Natural killer cell (primary cell): ENCODE results near the gene MAP2K3. TPM values are rescaled to one million over a fixed set of nuclear protein-coding genes. Genes with fewer than 3 reads are reported as not detected.

Experiments used
- ATAC-seq, 3 donors: fragments of 150-1000 bp in 2 of 3; fragments of 200-7000 bp in 1 of 3; cut with Tn5 transposase; 1 replicate in 1 of 3; 2 replicates in 2 of 3; pipeline ENCODE4 v1.10.0; 2021; ENCODE audit warnings: mild to moderate bottlenecking in 2 of 3, moderate library complexity in 2 of 3
- DNase-seq, 2 donors: peaks; one replicate each; pipeline versions ENCODE4 v3.0.0 to v3.0.0-alpha.2; 2013 to 2021; ENCODE audit warnings: mixed read lengths in 1 of 2
- H3K27ac ChIP-seq: one replicate; pipeline ENCODE4 v1.5.1; 2013; ENCODE audit warnings: mild to moderate bottlenecking, low read length
- H3K27me3 ChIP-seq: one replicate; pipeline ENCODE4 v1.6.1; 2013; ENCODE audit warnings: low read length; ENCODE audit not compliant: control insufficient read depth, insufficient read depth
- H3K36me3 ChIP-seq: one replicate; pipeline ENCODE4 v1.6.1; 2013; ENCODE audit warnings: low read length; ENCODE audit not compliant: control insufficient read depth, insufficient read depth
- H3K4me1 ChIP-seq: one replicate; pipeline ENCODE4 v1.6.1; 2013; ENCODE audit warnings: low read length; ENCODE audit not compliant: control insufficient read depth, insufficient read depth
- H3K4me3 ChIP-seq: one replicate; pipeline ENCODE4 v1.5.1; 2013; ENCODE audit warnings: low read length
- H3K9me3 ChIP-seq: one replicate; pipeline ENCODE4 v1.6.1; 2013; ENCODE audit warnings: low read length; ENCODE audit not compliant: control insufficient read depth, insufficient read depth
- H3K27ac Mint-ChIP-seq, 2 donors: one replicate each; pipeline ENCODE4 v1.8.0; 2022; ENCODE audit warnings: mild to moderate bottlenecking in 2 of 2, mixed read lengths in 2 of 2, moderate library complexity in 1 of 2
- H3K27me3 Mint-ChIP-seq, 2 donors: one replicate each; pipeline ENCODE4 v1.8.0; 2022; ENCODE audit warnings: low read depth in 2 of 2, mixed read lengths in 2 of 2
- H3K36me3 Mint-ChIP-seq: one replicate; pipeline ENCODE4 v1.8.0; 2022; ENCODE audit warnings: mixed read lengths
- H3K4me1 Mint-ChIP-seq, 2 donors: one replicate each; pipeline ENCODE4 v1.8.0; 2022; ENCODE audit warnings: mixed read lengths in 2 of 2
- H3K4me3 Mint-ChIP-seq: one replicate; pipeline ENCODE4 v1.8.0; 2022; ENCODE audit warnings: mild to moderate bottlenecking, moderate library complexity, mixed read lengths
- H3K9me3 Mint-ChIP-seq, 2 donors: one replicate each; pipeline ENCODE4 v1.8.0; 2022; ENCODE audit warnings: mixed read lengths in 2 of 2
- CTCF ChIP-seq: fragments of 200-600 bp; IDR thresholded peaks from one replicate; pipeline ENCODE4 v1.8.0; 2022; ENCODE audit warnings: antibody characterized with exemption
- WGBS: methylation state at CpG from one replicate; pipeline ENCODE4 v1.1.7; 2013; ENCODE audit warnings: missing lambda C conversion rate; ENCODE audit not compliant: insufficient coverage; 5-methylcytosine and 5-hydroxymethylcytosine counted together
- intact Hi-C: fragments of 100-400 bp; cut with micrococcal nuclease; formaldehyde crosslinking; loops from one replicate; pipeline ENCODE4 v1.14.2; 2022
- total RNA-seq, 4 donors: library from RNA; stranded (reverse); fragments of 120-200 nt in 1 of 4; gene quantifications; one replicate each; pipeline versions ENCODE4 v1.2.3 to v1.2.4, GENCODE V29; 2013 to 2022

Gene MAP2K3
- total RNA-seq, 3 donors from 2014 or later (not counting 1 experiment from before 2014, with no cell fraction given): 139 to 165 (median 162) TPM

DNA sequence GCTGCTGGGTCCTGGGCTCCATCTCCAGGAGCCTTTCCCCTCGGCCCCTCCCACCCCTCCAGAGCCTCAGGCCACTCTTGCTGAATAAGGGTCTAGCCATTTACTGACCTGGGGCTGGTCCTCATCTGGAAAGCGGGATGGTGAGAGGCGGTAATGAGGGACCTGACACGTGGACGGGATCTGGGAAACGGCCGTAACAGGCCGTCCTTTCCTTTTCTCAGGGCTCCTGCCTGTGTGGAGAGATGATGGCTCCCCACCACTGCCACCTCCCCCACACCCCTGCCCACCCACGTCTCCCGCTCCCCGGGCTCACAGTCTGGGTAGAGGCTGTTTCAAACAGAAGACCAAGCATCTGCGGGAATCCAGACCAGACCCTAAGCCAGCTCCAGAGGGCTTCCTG lies 71.1 kb downstream of the MAP2K3 start:
- intact Hi-C loops: no loop called here
- no peaks in the 10 kb centered on the region for H3K27me3 ChIP-seq
- 85% methylated on average over 12 of the region's 12 CpGs for WGBS
- peaks cover 0 to 3% of the 10 kb centered on the region in 2 donors for H3K27me3 Mint-ChIP-seq
- H3K4me1 Mint-ChIP-seq: peaks cover 8% of the 10 kb centered on the region in 2 donors
- peaks cover 9% of the 10 kb centered on the region for H3K4me1 ChIP-seq
- no peak for ATAC-seq
- H3K4me3 Mint-ChIP-seq: no peak overlapping the region
- no peak for TF ChIP-seq CTCF
- no peak overlapping the region for H3K27ac ChIP-seq
- H3K9me3 ChIP-seq: no peaks in the 10 kb centered on the region
- no peak overlapping the region for H3K27ac Mint-ChIP-seq
- peaks cover 0 to 3% of the 10 kb centered on the region in 2 donors for H3K9me3 Mint-ChIP-seq
- no peak for DNase-seq
- H3K36me3 Mint-ChIP-seq: no peaks in the 10 kb centered on the region
- no peak overlapping the region for H3K4me3 ChIP-seq
- H3K36me3 ChIP-seq: no peaks in the 10 kb centered on the region

- intact Hi-C loops: no loop called here
- Histone ChIP-seq H3K9me3 (no peaks in the 10 kb centered on the region), H3K4me1 (peaks cover 3% of the 10 kb centered on the region), H3K4me3 (no peak overlapping the region), H3K27me3 (no peaks in the 10 kb centered on the region), H3K36me3 (no peaks in the 10 kb centered on the region), H3K27ac (no peak overlapping the region)
- no peak overlapping the region for H3K27ac Mint-ChIP-seq
- no peak for DNase-seq
- no peak overlapping the region for H3K4me3 Mint-ChIP-seq
- ATAC-seq: no peak
- peaks cover 0 to 3% of the 10 kb centered on the region in 2 donors for H3K9me3 Mint-ChIP-seq
- peaks cover 0 to 3% of the 10 kb centered on the region in 2 donors for H3K27me3 Mint-ChIP-seq
- H3K4me1 Mint-ChIP-seq: peaks cover 2 to 6% of the 10 kb centered on the region in 2 donors
- no peak for TF ChIP-seq CTCF
- H3K36me3 Mint-ChIP-seq: no peaks in the 10 kb centered on the region
- WGBS: 90% methylated on average over 2 of the region's 2 CpGs
Observed at GRCh38 chr17:21356537-21357127, 72.1 kb downstream of the MAP2K3 start.

- no peak for TF ChIP-seq CTCF
- Histone ChIP-seq H3K36me3 (no peaks in the 10 kb centered on the region), H3K9me3 (no peaks in the 10 kb centered on the region), H3K4me3 (no peak overlapping the region), H3K4me1 (no peaks in the 10 kb centered on the region), H3K27ac (no peak overlapping the region), H3K27me3 (no peaks in the 10 kb centered on the region)
- WGBS: 88% methylated on average over 5 of the region's 5 CpGs
- ATAC-seq (no peak), DNase-seq (no peak)
- intact Hi-C loops: no loop called here
- peaks cover 0 to 3% of the 10 kb centered on the region in 2 donors for H3K9me3 Mint-ChIP-seq
- H3K36me3 Mint-ChIP-seq: no peaks in the 10 kb centered on the region
- H3K4me1 Mint-ChIP-seq: peaks cover 0 to 4% of the 10 kb centered on the region in 2 donors
- peaks cover 0 to 3% of the 10 kb centered on the region in 2 donors for H3K27me3 Mint-ChIP-seq
- no peak overlapping the region for H3K4me3 Mint-ChIP-seq
- H3K27ac Mint-ChIP-seq: no peak overlapping the region
Observed at GRCh38 chr17:21357281-21357680, 72.8 kb downstream of the MAP2K3 start.
